Lower leg skin (tissue), 3 donors: ENCODE data around the gene PIP4K2C.

Experiments used
- POLR2A ChIP-seq, 2 donors: fragments of 450-650 bp; IDR thresholded peaks; one replicate each; pipeline ENCODE4 v1.6.1; 2016 to 2017; ENCODE audit warnings: antibody characterized with exemption in 2 of 2, mild to moderate bottlenecking in 1 of 2, moderate library complexity in 1 of 2
- TF ChIP-seq, protein P1 (sequence below), 3 donors: fragments of 450-650 bp; IDR thresholded peaks; one replicate each; pipeline ENCODE4 v1.5.1; 2016; ENCODE audit warnings: antibody characterized with exemption in 3 of 3, mild to moderate bottlenecking in 3 of 3, moderate library complexity in 2 of 3

DNA sequence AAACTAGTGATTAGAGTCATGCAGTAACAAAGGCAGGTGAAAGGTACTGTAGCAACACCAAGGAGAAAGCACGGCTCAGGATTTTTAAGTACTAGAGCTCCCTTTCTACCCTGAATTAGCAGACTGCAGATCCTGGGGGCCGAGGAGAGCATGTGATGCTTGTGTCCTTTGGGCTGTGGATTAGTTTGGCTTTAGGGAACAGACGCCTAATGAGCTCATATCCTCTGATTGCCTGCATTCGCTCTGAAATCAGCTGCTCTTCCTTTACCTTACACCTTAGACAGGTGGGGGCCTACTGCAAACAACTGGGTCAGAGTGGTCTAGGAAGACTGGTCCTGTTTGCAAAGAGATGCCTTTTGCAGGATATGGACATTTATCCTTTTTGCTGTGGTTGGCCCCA is 2.2 kb downstream of the PIP4K2C start:
- TF ChIP-seq, protein P1, sequence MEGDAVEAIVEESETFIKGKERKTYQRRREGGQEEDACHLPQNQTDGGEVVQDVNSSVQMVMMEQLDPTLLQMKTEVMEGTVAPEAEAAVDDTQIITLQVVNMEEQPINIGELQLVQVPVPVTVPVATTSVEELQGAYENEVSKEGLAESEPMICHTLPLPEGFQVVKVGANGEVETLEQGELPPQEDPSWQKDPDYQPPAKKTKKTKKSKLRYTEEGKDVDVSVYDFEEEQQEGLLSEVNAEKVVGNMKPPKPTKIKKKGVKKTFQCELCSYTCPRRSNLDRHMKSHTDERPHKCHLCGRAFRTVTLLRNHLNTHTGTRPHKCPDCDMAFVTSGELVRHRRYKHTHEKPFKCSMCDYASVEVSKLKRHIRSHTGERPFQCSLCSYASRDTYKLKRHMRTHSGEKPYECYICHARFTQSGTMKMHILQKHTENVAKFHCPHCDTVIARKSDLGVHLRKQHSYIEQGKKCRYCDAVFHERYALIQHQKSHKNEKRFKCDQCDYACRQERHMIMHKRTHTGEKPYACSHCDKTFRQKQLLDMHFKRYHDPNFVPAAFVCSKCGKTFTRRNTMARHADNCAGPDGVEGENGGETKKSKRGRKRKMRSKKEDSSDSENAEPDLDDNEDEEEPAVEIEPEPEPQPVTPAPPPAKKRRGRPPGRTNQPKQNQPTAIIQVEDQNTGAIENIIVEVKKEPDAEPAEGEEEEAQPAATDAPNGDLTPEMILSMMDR (IDR thresholded peaks at IDR 0.05): no peak
- no peak for TF ChIP-seq POLR2A (IDR thresholded peaks at IDR 0.05)
